Midbrain (tissue), 1 donor: ENCODE measurements around the gene ITGB6.

ENCODE experiments used
- DNase-seq: peaks from one replicate; lab custom pipeline; 2025; lab: John Stamatoyannopoulos, UW

Gene ITGB6

GRCh38 chr2:160051371-160051800 lies 148.7 kb downstream of the ITGB6 start:
- DNase-seq: no peak

DNA sequence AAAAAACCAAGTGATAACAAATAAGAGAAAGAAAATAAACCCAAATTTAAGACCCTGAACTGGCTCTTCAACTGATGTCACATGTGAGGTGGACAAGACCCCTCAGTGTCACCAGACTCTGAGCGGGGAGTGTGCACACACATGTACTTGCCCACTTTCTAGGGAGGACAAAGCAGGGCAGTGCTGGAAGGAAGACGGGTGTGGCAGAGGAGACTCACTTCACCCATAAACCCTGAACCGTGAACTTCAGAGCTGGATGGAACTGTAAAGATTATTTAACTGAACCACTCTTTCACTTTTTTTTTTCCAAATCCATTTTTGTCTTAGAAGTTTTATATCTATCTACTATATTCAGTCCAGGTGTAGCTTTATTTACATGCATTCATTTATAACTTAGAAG lies 149.9 kb downstream of the ITGB6 start:
- DNase-seq: no peak
